Heart left ventricle (tissue), 13 donors: ENCODE data around the gene TMEM8B.

ENCODE experiments used
- CTCF ChIP-seq, 12 donors: fragments of 200-600 bp; sonication (generic) in 4 of 12; IDR thresholded peaks; one replicate each; pipeline versions ENCODE4 v1.5.0 to v1.8.0; 2018 to 2022; ENCODE audit warnings: antibody characterized with exemption in 12 of 12, mild to moderate bottlenecking in 5 of 12
- POLR2A ChIP-seq, 2 donors: fragments of 450-650 bp; IDR thresholded peaks; one replicate each; pipeline ENCODE4 v1.6.1; 2017; ENCODE audit warnings: antibody characterized with exemption in 2 of 2, mild to moderate bottlenecking in 2 of 2, moderate library complexity in 2 of 2
- donor health status: ischemic (EF 13 %, LVEDD 7.1; RV severe dilation, severe dysfunction).
- donor health status: DM: no; HTN: yes; CAD: no.
- donor health status: DM: no; HTN: no; CAD: no.
- donor health status: ischemic (EF 25% LVEDD 6.9; RV normal size, moderate dysfunction).
- donor health status: ischemic (EF 25% LVEDD 5.7; RV mildly dilated, moderate dysfunction).
- donor health status: ischemic (EF 35%, LVEDD 5.7; RV mildly dilated, moderate dysfunction).
- donor health status: nonischemic (EF 11% LVEDD 7.7; RV severe dilation, severe dysfunction).
- donor health status: DM: yes; HTN: yes; CAD: no.
- donor health status: PGD.
- donor health status: ischemic (EF 29% LVEDD 5.4; RV normal size, mild dysfunction).
- donor health status: nonischemic (EF 23%, LVEDD 6.1; RV moderate dilation, normal function).

GRCh38 chr9:35863583-35863982 is 34.6 kb downstream of the TMEM8B start:
- TF ChIP-seq POLR2A (IDR thresholded peaks at IDR 0.05) (no peak), CTCF (IDR thresholded peaks at IDR 0.05) (no peak)
